ENCODE data around the gene NEIL1. TPM values are rescaled to one million over a fixed set of nuclear protein-coding genes. Genes with fewer than 3 reads are reported as not detected.
A peak's percentile ranks its signal among the peaks of the same experiment; 100 is the strongest.
"Not testable (repeated sequence)": the region's sequence is repeated elsewhere in the genome, so short reads cannot be mapped to it uniquely, and the experiment has no call there.

Gene NEIL1
- polyA plus RNA-seq (ENCODE audit: insufficient read depth in 1 of 5, insufficient read length in 5 of 5, low replicate concordance in 1 of 5): 10 to 100 TPM; 24.0 to 35.1 (median 31.7) TPM
- long read RNA-seq, donor 1, partial matches to known transcripts: 23 of 28 reads
- long read RNA-seq, donor 1, other reads (novel, unspliced or antisense): 0 of 28 reads
- long read RNA-seq, donor 2, partial matches to known transcripts: 5 of 7 reads
- long read RNA-seq, donor 2, other reads (novel, unspliced or antisense): 0 of 7 reads
- long read RNA-seq, donor 3, partial matches to known transcripts: 0 of 6 reads
- long read RNA-seq, donor 3, other reads (novel, unspliced or antisense): 0 of 6 reads
- long read RNA-seq, donor 4, partial matches to known transcripts: 0 of 4 reads
- long read RNA-seq, donor 4, other reads (novel, unspliced or antisense): 0 of 4 reads
- long read RNA-seq, donor 5, partial matches to known transcripts: 5 of 9 reads
- long read RNA-seq, donor 5, other reads (novel, unspliced or antisense): 0 of 9 reads
- long read RNA-seq, donor 6, partial matches to known transcripts: 0 of 5 reads
- long read RNA-seq, donor 6, other reads (novel, unspliced or antisense): 0 of 5 reads
- long read RNA-seq, donor 7, partial matches to known transcripts: 5 of 6 reads
- long read RNA-seq, donor 7, other reads (novel, unspliced or antisense): 0 of 6 reads
- long read RNA-seq, donor 8, partial matches to known transcripts: 0 of 1 reads
- long read RNA-seq, donor 8, other reads (novel, unspliced or antisense): 0 of 1 reads

GRCh38 chr15:75346796-75347221 lies at the start of gene NEIL1:
TSS of gene NEIL1 (plus strand) at chr15:75347039. CDS start at chr15:75348906, 1,867 bp downstream.
- DNase-seq: no peak

- not testable (repeated sequence) for DNase-seq
Measured at GRCh38 chr15:75298541-75299310, 48.1 kb upstream of the NEIL1 start.

- DNase-seq: not testable (repeated sequence)
Measured at GRCh38 chr15:75299311-75299688, 47.5 kb upstream of the NEIL1 start.

GRCh38 chr15:75300026-75300425 lies 46.8 kb upstream of the NEIL1 start:
- DNase-seq: not testable (repeated sequence)

DNA sequence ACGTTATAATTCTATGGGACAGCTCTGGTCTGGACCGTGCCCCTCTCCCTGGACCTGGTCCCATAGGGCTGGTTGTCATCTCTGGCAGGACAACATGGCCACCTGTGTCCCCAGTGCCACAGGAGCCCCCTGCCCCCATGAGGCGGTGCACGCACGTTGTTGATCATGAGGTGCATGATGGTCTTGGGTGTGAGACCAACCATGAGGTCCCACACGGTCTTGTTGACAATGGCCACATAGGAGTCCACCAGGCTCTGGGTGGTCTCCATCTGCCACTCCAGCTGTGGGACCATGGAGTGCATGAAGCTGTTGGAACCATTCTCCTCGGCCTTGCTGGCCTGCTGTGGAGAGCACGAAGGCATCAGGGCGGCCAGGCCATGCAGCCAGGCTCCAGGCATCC lies 44.5 kb upstream of the NEIL1 start:
- no peak for DNase-seq

- not testable (repeated sequence) for DNase-seq
Measured at GRCh38 chr15:75302753-75303152, 44.1 kb upstream of the NEIL1 start.

- no peak for DNase-seq
Measured at GRCh38 chr15:75306188-75306587, 40.7 kb upstream of the NEIL1 start.

- DNase-seq: peak; percentile 0 to 1
Measured at GRCh38 chr15:75307778-75308390, 39.0 kb upstream of the NEIL1 start.

DNA sequence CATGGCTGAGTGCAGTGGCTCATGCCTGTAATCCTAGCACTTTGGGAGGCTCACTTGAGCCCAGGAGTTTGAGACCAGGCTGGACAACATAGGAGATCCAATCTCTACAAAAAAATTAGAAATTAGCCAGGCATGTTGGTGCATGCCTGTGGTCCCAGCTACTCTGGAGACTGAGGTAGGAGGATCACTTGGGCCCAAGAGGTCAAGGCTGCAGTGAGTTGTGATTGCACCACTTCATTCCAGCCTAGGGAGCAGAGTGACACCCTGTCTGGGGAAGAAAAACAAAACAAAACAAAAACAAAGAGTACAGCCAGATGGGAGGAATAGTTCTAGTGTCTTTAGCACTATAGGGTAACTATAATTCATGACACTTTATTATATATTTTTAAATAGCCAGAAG lies 37.1 kb upstream of the NEIL1 start:
- no peak for DNase-seq

DNA sequence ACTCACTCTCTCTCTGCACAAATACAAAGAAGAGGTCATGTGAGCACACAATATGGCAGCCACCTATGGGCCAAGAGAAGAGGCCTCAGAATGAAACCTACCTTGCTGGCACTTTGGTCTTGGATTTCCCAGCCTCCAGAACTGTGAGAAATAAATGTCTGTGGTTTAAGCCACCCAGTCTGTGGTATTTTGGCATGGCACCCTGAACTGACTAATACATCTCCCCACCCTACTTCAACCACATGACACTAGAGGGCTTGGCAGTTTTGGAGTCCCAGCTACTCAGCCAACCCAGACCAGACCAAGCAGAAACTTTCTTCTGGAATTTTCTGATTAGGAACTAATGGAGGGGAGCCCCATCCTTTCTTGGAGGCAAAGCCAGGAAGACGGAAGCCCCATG lies 34.3 kb upstream of the NEIL1 start:
- DNase-seq: not testable (repeated sequence)

GRCh38 chr15:75313116-75313845 lies 33.6 kb upstream of the NEIL1 start:
- DNase-seq: no peak

DNA sequence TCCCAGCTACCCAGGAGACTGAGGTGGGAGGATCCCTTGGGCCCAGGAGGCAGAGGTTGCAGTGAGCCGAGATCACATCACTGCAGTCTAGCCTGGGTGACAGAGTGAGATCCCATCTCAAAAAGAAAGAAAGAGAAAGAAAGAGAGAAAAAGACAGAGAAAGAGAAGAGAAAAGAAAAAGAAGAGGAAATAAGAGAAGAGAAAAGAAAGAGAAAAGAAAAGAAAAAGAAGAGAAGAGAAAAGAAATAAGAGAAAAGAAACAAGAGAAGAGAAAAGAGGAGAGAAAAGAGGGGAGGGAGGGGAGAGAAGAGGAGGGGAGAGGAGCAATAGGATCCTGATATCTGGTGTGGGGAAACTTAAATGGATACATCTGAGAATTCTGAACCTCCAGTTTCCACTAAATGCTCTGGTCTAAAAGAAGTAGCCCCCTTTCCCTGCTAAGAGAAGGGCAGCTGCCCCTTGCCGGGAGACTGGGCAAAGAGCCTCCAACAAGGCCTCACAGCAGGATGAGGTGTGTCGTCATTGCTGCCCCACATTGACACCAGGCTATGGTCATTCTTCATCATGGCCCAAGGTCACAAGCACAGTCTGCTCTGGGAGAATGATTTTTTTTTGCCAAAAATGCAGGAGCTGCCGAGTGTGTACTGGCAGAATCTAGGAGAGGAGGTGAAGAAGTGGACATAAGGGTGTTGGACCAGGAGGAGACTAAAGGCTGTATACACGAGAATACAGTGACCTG lies 32.1 kb upstream of the NEIL1 start:
- no peak for DNase-seq

DNA sequence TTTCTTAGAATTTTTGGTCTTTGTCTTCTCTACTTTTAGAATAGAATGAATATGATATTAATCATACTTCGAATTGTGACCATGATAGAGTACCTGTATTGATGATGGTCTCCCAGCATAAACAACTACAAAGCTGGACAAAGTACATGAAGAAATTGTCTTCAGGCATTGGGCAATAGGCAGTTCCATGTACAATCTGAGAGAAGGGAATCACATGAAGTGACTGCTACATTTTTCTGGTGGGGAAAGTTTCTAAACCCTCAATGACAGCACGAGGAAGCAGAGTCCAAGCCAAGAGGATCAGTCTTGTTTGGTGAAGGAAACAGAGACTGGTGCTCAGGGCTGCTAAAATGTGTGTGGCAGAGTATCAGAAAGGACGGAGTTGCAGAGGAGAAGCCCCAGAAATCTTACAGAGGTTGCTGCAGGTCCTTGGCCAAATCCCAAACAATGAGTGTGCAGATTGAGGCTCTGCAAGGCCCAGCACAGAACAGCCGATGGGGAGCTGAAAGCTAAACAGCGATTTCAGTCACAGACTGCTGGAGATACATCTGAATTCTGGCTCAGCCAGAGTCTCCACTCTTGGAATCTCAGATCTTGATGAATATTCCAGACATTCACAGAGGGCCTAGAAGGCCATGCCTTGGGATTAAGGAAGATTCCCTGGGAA lies 27.5 kb upstream of the NEIL1 start:
- not testable (repeated sequence) for DNase-seq

- DNase-seq: no peak
Measured at GRCh38 chr15:75321711-75322110, 25.1 kb upstream of the NEIL1 start.

GRCh38 chr15:75325922-75326321 lies 20.9 kb upstream of the NEIL1 start:
- DNase-seq: no peak

GRCh38 chr15:75327005-75327404 lies 19.8 kb upstream of the NEIL1 start:
- no peak for DNase-seq

DNA sequence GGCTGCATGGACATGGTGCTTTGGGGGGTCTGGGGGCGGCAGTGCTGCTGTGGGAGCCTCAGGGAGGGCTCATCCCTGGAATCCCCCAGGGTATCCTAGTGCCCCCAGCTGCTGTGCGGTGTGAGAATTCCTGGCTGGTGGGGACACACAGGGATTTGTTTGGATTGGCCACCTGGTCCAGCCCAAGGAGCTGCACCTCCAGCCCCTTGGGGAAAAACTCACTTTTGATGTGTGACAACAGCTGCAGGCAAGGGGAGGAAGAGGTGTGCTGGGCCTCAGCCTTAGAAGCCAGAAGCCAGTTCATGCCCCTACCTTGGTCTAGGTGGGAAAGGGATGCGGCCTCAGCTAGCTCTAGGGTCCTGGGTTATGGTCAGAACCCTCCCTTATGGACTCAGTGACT lies 19.3 kb upstream of the NEIL1 start:
- no peak for DNase-seq

- no peak for DNase-seq
Measured at GRCh38 chr15:75328493-75329314, 18.1 kb upstream of the NEIL1 start.

DNA sequence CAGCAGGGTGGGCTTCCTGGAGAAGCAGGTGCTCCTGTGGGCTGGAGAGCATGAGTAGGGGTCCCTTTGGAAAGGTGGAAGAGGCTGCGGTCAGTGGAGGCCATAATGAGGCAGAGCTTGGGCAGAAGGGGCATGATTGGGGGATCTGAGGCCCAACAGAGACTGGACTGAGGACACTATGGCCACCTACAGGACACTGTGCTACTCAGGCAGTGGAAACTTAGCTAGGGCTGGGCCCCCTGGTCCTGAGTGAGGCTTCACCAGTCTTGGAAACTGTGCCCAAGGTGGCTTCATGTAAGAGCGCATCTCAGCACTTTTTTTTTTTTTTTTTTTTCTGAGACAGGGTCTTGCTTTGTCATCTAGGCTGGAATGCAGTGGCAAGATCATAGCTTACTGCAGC lies 17.3 kb upstream of the NEIL1 start:
- DNase-seq: no peak
